ENCODE data around the gene ERC1.

Gene ERC1

GRCh38 chr12:1297206-1297605 is 306.2 kb downstream of the ERC1 start:
- no peak overlapping the region for H3K4me3 ChIP-seq (ENCODE audit: low read depth, low read length)
- no peak for TF ChIP-seq MYC (IDR thresholded peaks at IDR 0.05; ENCODE audit: low read depth, low read length)
- no peak for TF ChIP-seq MAX (IDR thresholded peaks at IDR 0.05; ENCODE audit: low read depth, low read length)
- TF ChIP-seq CTCF (IDR thresholded peaks at IDR 0.05; ENCODE audit: low read depth, low read length): no peak
- no peak for TF ChIP-seq POLR2A (IDR thresholded peaks at IDR 0.05; ENCODE audit: extremely low read depth, insufficient read length)
- no peak for DNase-seq (ENCODE audit: low read depth)

GRCh38 chr12:1297639-1298175 is 306.7 kb downstream of the ERC1 start:
- no peak overlapping the region for H3K4me3 ChIP-seq (ENCODE audit: low read depth, low read length)
- no peak for DNase-seq (ENCODE audit: low read depth)
- TF ChIP-seq MYC (IDR thresholded peaks at IDR 0.05; ENCODE audit: low read depth, low read length) (no peak), MAX (IDR thresholded peaks at IDR 0.05; ENCODE audit: low read depth, low read length) (no peak), POLR2A (IDR thresholded peaks at IDR 0.05; ENCODE audit: extremely low read depth, insufficient read length) (no peak), CTCF (IDR thresholded peaks at IDR 0.05; ENCODE audit: low read depth, low read length) (no peak)

- DNase-seq (ENCODE audit: low read depth): no peak
- TF ChIP-seq CTCF (IDR thresholded peaks at IDR 0.05; ENCODE audit: low read depth, low read length) (no peak), MAX (IDR thresholded peaks at IDR 0.05; ENCODE audit: low read depth, low read length) (no peak), POLR2A (IDR thresholded peaks at IDR 0.05; ENCODE audit: extremely low read depth, insufficient read length) (no peak), MYC (IDR thresholded peaks at IDR 0.05; ENCODE audit: low read depth, low read length) (no peak)
- no peak overlapping the region for H3K4me3 ChIP-seq (ENCODE audit: low read depth, low read length)
These were observed 309.4 kb downstream of the ERC1 start for GRCh38 chr12:1300460-1300859.

- no peak for DNase-seq (ENCODE audit: low read depth)
- TF ChIP-seq MAX (IDR thresholded peaks at IDR 0.05; ENCODE audit: low read depth, low read length): no peak
- TF ChIP-seq MYC (IDR thresholded peaks at IDR 0.05; ENCODE audit: low read depth, low read length): no peak
- no peak for TF ChIP-seq CTCF (IDR thresholded peaks at IDR 0.05; ENCODE audit: low read depth, low read length)
- TF ChIP-seq POLR2A (IDR thresholded peaks at IDR 0.05; ENCODE audit: extremely low read depth, insufficient read length): no peak
- H3K4me3 ChIP-seq (ENCODE audit: low read depth, low read length): no peak overlapping the region
These were observed 311.3 kb downstream of the ERC1 start for GRCh38 chr12:1302201-1302870.

- no peak overlapping the region for H3K4me3 ChIP-seq (ENCODE audit: low read depth, low read length)
- DNase-seq (ENCODE audit: low read depth): no peak
- no peak for TF ChIP-seq MYC (IDR thresholded peaks at IDR 0.05; ENCODE audit: low read depth, low read length)
- no peak for TF ChIP-seq POLR2A (IDR thresholded peaks at IDR 0.05; ENCODE audit: extremely low read depth, insufficient read length)
- no peak for TF ChIP-seq CTCF (IDR thresholded peaks at IDR 0.05; ENCODE audit: low read depth, low read length)
- no peak for TF ChIP-seq MAX (IDR thresholded peaks at IDR 0.05; ENCODE audit: low read depth, low read length)
These were observed 314.0 kb downstream of the ERC1 start for GRCh38 chr12:1305063-1305434.

All from NB4 (cell line).